Mucosa of descending colon (tissue), 3 donors: ENCODE data around the gene IFFO2. TPM values are rescaled to one million over a fixed set of nuclear protein-coding genes. Genes with fewer than 3 reads are reported as not detected.

Source experiments
- ATAC-seq: fragments of 200-7000 bp; cut with Tn5 transposase; one replicate; pipeline ENCODE4 v1.9.1; 2020; ENCODE audit warnings: mild to moderate bottlenecking, moderate library complexity
- DNase-seq, 3 donors: peaks; one replicate each; pipeline ENCODE4 v3.0.0-alpha.2; 2020
- H3K36me3 ChIP-seq: fragments of 200-600 bp; one replicate; pipeline ENCODE4 v1.8.0; 2021; ENCODE audit warnings: low read depth, mild to moderate bottlenecking
- H3K4me1 ChIP-seq: fragments of 200-600 bp; one replicate; pipeline ENCODE4 v1.8.0; 2021; ENCODE audit warnings: low read depth, mild to moderate bottlenecking
- H3K4me3 ChIP-seq: fragments of 200-600 bp; one replicate; pipeline ENCODE4 v1.8.0; 2021; ENCODE audit warnings: mild to moderate bottlenecking
- H3K9me3 ChIP-seq: fragments of 200-600 bp; one replicate; pipeline ENCODE4 v1.8.0; 2021; ENCODE audit warnings: mild to moderate bottlenecking
- intact Hi-C, 2 donors: fragments of 100-400 bp; cut with DNase I in 1 of 2; cut with micrococcal nuclease in 1 of 2; formaldehyde crosslinking; loops; one replicate each; pipeline versions ENCODE4 v1.11.0 to v1.11.1; 2022; cut with DNase I, micrococcal nuclease
- total RNA-seq, 3 donors: library from RNA; stranded (reverse); fragmentation: NEBNext Ultra II Directional in 2 of 3; extraction: Animal tissue kit (Norgen Biotek cat#: 25700) in 2 of 3; gene quantifications; one replicate each; pipeline versions ENCODE4 v1.2.1 to v1.2.4, GENCODE V29; 2021 to 2023
- TF ChIP-seq, protein P1 (sequence below): fragments of 200-600 bp; IDR thresholded peaks from one replicate; pipeline ENCODE4 v1.8.0; 2022; ENCODE audit warnings: antibody characterized with exemption, mild to moderate bottlenecking
- donor health status: DM: no; HTN: no; CAD: no; lungs with moderate emphysema.
- donor health status: DM: no; HTN: no; CAD: no.
- donor health status: DM: no; HTN: yes; CAD: no.

Gene IFFO2
- total RNA-seq, 3 donors from 2014 or later = 13.1 to 19.0 (median 15.5) TPM

DNA sequence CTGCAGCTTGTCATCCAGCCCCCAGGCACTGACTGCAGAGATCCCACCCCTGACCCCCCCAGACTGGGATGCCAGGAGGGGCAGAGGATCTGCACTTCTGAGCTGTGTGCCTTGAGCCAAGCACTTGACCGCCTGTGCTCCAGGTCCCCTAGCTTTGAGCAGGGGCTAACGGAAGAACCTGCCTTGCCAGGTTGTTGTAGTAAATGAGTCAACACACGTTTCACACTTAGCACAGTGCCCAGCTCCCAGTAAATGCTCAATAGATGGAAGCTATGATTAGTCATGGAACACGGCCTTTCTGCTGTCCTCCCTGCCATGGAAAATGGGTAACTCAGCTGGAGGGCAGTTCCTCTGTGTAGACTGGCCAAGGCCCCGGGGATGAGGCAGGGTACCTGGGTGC is 24.1 kb downstream of the IFFO2 start:
- Histone ChIP-seq H3K9me3 (no peaks in the 10 kb centered on the region), H3K4me3 (no peak overlapping the region), H3K36me3 (no peaks in the 10 kb centered on the region), H3K4me1 (peaks cover 6% of the 10 kb centered on the region)
- TF ChIP-seq, protein P1, sequence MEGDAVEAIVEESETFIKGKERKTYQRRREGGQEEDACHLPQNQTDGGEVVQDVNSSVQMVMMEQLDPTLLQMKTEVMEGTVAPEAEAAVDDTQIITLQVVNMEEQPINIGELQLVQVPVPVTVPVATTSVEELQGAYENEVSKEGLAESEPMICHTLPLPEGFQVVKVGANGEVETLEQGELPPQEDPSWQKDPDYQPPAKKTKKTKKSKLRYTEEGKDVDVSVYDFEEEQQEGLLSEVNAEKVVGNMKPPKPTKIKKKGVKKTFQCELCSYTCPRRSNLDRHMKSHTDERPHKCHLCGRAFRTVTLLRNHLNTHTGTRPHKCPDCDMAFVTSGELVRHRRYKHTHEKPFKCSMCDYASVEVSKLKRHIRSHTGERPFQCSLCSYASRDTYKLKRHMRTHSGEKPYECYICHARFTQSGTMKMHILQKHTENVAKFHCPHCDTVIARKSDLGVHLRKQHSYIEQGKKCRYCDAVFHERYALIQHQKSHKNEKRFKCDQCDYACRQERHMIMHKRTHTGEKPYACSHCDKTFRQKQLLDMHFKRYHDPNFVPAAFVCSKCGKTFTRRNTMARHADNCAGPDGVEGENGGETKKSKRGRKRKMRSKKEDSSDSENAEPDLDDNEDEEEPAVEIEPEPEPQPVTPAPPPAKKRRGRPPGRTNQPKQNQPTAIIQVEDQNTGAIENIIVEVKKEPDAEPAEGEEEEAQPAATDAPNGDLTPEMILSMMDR = no peak
- ATAC-seq (no peak), DNase-seq (no peak)
- intact Hi-C loops = no loop called here

DNA sequence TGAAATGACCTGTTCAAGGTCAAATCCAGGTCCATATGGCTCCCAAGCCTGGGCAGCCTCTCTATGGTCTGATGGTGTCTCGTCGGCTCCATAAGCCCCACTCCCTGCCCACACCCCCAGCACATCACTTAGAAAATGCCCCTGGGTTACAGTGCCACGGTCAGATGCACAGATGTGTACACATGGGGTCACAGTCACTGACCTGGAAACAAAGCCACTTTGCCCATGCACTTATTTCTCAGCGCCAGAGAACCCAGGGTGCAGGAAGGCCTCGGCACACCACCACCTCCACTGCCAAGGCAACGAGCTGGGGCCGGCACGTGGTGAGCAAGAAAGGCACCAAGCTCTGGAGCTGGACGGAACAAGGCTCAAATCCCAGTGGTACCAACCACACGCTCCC is 24.7 kb downstream of the IFFO2 start:
- no peaks in the 10 kb centered on the region for H3K36me3 ChIP-seq
- intact Hi-C loops = no loop called here
- no peak overlapping the region for H3K4me3 ChIP-seq
- peaks cover 12% of the 10 kb centered on the region for H3K4me1 ChIP-seq
- DNase-seq (no peak), ATAC-seq (no peak)
- TF ChIP-seq, protein P1 = no peak
- H3K9me3 ChIP-seq = no peaks in the 10 kb centered on the region

DNA sequence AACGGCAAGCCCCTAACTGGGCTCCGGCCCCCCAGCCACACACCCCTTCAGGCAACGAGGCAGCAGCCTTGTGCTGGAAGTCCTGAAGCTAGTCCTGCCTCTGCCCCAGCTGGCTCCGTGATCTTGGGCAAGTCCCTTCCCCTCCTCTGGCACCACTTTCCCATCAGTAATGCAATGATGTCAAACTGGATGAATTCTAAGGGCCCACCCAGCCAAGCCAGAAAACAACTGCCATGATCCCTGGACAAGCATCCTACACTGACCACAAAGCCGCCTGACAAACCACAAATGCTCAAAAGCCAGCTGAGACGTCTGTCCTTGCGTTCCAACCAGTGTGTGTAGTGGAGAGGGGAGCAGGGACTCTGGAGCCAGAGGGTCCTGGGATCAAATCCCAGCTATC is 26.8 kb downstream of the IFFO2 start:
- Histone ChIP-seq H3K4me1 (peaks cover 12% of the 10 kb centered on the region), H3K9me3 (no peaks in the 10 kb centered on the region), H3K36me3 (no peaks in the 10 kb centered on the region), H3K4me3 (no peak overlapping the region)
- intact Hi-C loops = no loop called here
- ATAC-seq (no peak), DNase-seq (no peak)
- TF ChIP-seq, protein P1 = no peak

DNA sequence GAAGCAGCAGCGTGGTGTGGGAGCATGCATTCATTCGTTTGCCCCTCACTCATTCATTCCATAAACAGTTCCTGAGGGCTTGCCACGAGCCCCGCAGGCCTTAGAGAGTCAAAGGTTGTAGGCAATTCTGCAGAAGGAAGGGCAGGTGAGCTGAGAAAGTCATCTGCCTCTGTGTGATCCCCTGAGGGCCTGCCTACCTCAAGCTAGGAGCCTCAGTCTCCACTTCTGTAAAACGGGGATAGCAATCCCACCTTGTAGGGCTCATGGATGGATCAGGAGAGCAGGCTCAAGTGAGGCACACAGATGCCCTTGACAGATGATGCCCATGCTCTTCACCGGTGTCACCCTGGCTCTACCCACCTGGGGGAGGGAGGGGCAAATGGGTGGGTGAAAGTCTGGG is 27.5 kb downstream of the IFFO2 start:
- TF ChIP-seq, protein P1 = no peak
- DNase-seq = no peak
- Histone ChIP-seq H3K4me1 (peaks cover 15% of the 10 kb centered on the region), H3K9me3 (no peaks in the 10 kb centered on the region), H3K36me3 (no peaks in the 10 kb centered on the region), H3K4me3 (no peak overlapping the region)
- intact Hi-C loops = no loop called here
- no peak for ATAC-seq

DNA sequence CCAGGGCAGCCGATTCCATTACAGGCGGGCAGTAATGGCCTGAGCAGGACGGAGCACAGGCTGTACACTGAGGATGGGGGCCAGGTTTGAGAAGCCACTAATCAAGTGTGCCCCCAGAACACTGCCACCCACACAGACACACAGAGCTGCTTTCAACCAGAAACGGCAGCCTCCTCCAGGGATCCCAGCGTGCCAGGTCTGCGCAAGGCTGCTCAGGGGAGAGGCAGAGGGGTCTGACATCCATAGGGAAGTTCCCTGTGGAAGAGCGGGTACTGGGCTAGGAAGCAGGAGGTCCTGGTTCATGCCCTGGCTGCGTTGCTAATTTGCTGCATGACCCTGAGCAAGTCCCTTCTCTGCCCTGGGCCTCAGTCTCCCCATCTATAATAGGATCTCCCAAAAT is 28.1 kb downstream of the IFFO2 start:
- peaks cover 19% of the 10 kb centered on the region for H3K4me1 ChIP-seq
- intact Hi-C loops = no loop called here
- no peak overlapping the region for H3K4me3 ChIP-seq
- TF ChIP-seq, protein P1 = no peak
- no peaks in the 10 kb centered on the region for H3K36me3 ChIP-seq
- DNase-seq (no peak), ATAC-seq (no peak)
- H3K9me3 ChIP-seq = no peaks in the 10 kb centered on the region

DNA sequence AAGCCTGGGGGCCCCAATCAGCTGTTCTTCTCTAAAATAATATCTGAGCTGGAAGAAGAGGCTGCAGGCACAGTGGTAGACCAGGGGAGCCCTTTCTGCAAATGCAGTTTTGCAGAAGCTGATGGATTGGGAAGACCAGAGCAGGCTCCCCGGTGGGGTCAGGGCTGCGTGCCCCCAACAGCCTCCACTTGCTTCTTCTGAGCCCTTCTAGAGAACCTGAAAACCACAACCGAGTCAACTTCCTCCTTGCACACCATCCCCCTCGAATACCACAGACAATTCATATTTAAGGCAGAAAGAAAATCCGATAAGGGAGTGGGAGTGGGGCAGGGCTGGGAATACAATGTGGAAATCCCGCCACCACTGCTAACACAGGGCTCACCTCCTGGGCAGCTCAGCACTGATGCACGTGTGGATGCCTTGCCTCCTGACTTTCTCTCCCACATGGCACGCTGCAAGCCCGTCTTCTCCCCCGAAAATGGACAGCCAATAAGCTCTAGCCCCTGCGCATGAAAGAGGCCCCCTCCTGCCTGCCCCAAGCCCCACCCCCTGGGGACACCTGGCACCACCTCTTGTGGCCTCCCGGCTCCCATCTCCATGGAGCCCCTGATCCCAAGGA is 28.7 kb downstream of the IFFO2 start:
- Histone ChIP-seq H3K4me1 (peaks cover 25% of the 10 kb centered on the region), H3K36me3 (no peaks in the 10 kb centered on the region), H3K4me3 (no peak overlapping the region), H3K9me3 (no peaks in the 10 kb centered on the region)
- TF ChIP-seq, protein P1 = no peak
- peak; percentile 54 for ATAC-seq
- intact Hi-C loops = no loop called here
- DNase-seq = no peak
